Suprapubic skin (tissue), 4 donors: ENCODE results near the gene CHST14. TPM values are rescaled to one million over a fixed set of nuclear protein-coding genes. Genes with fewer than 3 reads are reported as not detected.

Experiments used
- DNase-seq, 2 donors: peaks; one replicate each; pipeline ENCODE4 v3.0.0-alpha.2; 2019; ENCODE audit warnings: low spot score in 2 of 2
- H3K27ac ChIP-seq: fragments of 200-600 bp; sonication (generic); one replicate; pipeline ENCODE4 v1.5.1; 2019
- H3K27me3 ChIP-seq: fragments of 200-600 bp; sonication (generic); one replicate; pipeline ENCODE4 v1.5.1; 2019
- H3K36me3 ChIP-seq: fragments of 200-600 bp; sonication (generic); one replicate; pipeline ENCODE4 v1.5.1; 2019
- H3K4me1 ChIP-seq: fragments of 200-600 bp; sonication (generic); one replicate; pipeline ENCODE4 v1.5.1; 2019
- H3K4me3 ChIP-seq: fragments of 200-600 bp; sonication (generic); one replicate; pipeline ENCODE4 v1.5.1; 2019; ENCODE audit warnings: mild to moderate bottlenecking
- H3K9me3 ChIP-seq: fragments of 200-600 bp; sonication (generic); one replicate; pipeline ENCODE4 v1.5.1; 2019
- CTCF ChIP-seq, 2 donors: fragments of 200-600 bp in 1 of 2; fragments of 450-650 bp in 1 of 2; sonication (generic) in 1 of 2; IDR thresholded peaks; one replicate each; pipeline ENCODE4 v1.5.1; 2016 to 2019; ENCODE audit warnings: antibody characterized with exemption in 2 of 2, mild to moderate bottlenecking in 1 of 2, moderate library complexity in 1 of 2
- EP300 ChIP-seq: sonication (generic); formaldehyde crosslinking; IDR thresholded peaks from one replicate; pipeline ENCODE4 v1.6.1; 2017; ENCODE audit warnings: antibody characterized with exemption
- POLR2A ChIP-seq, 2 donors: fragments of 450-650 bp; IDR thresholded peaks; one replicate each; pipeline ENCODE4 v1.6.1; 2017; ENCODE audit warnings: antibody characterized with exemption in 2 of 2, mild to moderate bottlenecking in 2 of 2, moderate library complexity in 2 of 2
- POLR2AphosphoS5 ChIP-seq, 3 donors: sonication (generic); formaldehyde crosslinking; IDR thresholded peaks; one replicate each; pipeline ENCODE4 v1.6.1; 2017; ENCODE audit warnings: antibody characterized with exemption in 3 of 3
- WGBS: methylation state at CpG from one replicate; pipeline ENCODE4 v1.1.5; 2018; 5-methylcytosine and 5-hydroxymethylcytosine counted together
- total RNA-seq, 4 donors: library from RNA; depleted of rRNA; stranded (reverse); fragments of >200 nt; gene quantifications; one replicate each; pipeline ENCODE4 v1.1.0, GENCODE V29; 2016

Gene CHST14
- total RNA-seq, 4 donors from 2014 or later, result 6.9 to 13.6 (median 8.3) TPM

GRCh38 chr15:40446144-40446543, 24.6 kb upstream of the CHST14 start:
- Histone ChIP-seq H3K9me3 (no peaks in the 10 kb centered on the region), H3K4me3 (no peak overlapping the region), H3K27me3 (no peaks in the 10 kb centered on the region), H3K27ac (no peak overlapping the region), H3K4me1 (peaks cover 30% of the 10 kb centered on the region), H3K36me3 (no peaks in the 10 kb centered on the region)
- 92% methylated on average over 3 of the region's 3 CpGs for WGBS
- no peak for DNase-seq
- TF ChIP-seq EP300 (no peak), CTCF (IDR thresholded peaks at IDR 0.05) (no peak), POLR2A (IDR thresholded peaks at IDR 0.05) (no peak), POLR2AphosphoS5 (IDR thresholded peaks at IDR 0.05) (no peak)

GRCh38 chr15:40448354-40448753, 22.4 kb upstream of the CHST14 start:
- Histone ChIP-seq H3K27ac (no peak overlapping the region), H3K27me3 (no peaks in the 10 kb centered on the region), H3K4me3 (no peak overlapping the region), H3K36me3 (no peaks in the 10 kb centered on the region), H3K4me1 (peaks cover 28% of the 10 kb centered on the region), H3K9me3 (no peaks in the 10 kb centered on the region)
- DNase-seq, result no peak
- TF ChIP-seq CTCF (IDR thresholded peaks at IDR 0.05), result no peak
- no peak for TF ChIP-seq POLR2AphosphoS5 (IDR thresholded peaks at IDR 0.05)
- TF ChIP-seq POLR2A (IDR thresholded peaks at IDR 0.05), result no peak
- no peak for TF ChIP-seq EP300
- 97% methylated on average over 4 of the region's 4 CpGs for WGBS

- TF ChIP-seq POLR2AphosphoS5 (IDR thresholded peaks at IDR 0.05) (no peak), CTCF (IDR thresholded peaks at IDR 0.05) (no peak), EP300 (no peak), POLR2A (IDR thresholded peaks at IDR 0.05) (no peak)
- Histone ChIP-seq H3K9me3 (no peaks in the 10 kb centered on the region), H3K4me3 (no peak overlapping the region), H3K4me1 (peaks cover 32% of the 10 kb centered on the region), H3K27ac (no peak overlapping the region), H3K36me3 (no peaks in the 10 kb centered on the region), H3K27me3 (no peaks in the 10 kb centered on the region)
- DNase-seq, result no peak
These were observed 21.5 kb upstream of the CHST14 start for GRCh38 chr15:40449275-40449674.

GRCh38 chr15:40450047-40450446, 20.7 kb upstream of the CHST14 start:
- Histone ChIP-seq H3K27ac (no peak overlapping the region), H3K4me3 (no peak overlapping the region), H3K36me3 (no peaks in the 10 kb centered on the region), H3K27me3 (no peaks in the 10 kb centered on the region), H3K9me3 (no peaks in the 10 kb centered on the region), H3K4me1 (peaks cover 40% of the 10 kb centered on the region)
- TF ChIP-seq CTCF (IDR thresholded peaks at IDR 0.05) (no peak), POLR2AphosphoS5 (IDR thresholded peaks at IDR 0.05) (no peak), EP300 (no peak), POLR2A (IDR thresholded peaks at IDR 0.05) (no peak)
- 60% methylated on average over 2 of the region's 2 CpGs for WGBS
- no peak for DNase-seq

GRCh38 chr15:40451527-40452158, 19.1 kb upstream of the CHST14 start:
- 84% methylated on average over 3 of the region's 3 CpGs for whole genome bisulfite sequencing
- Histone ChIP-seq H3K4me3 (no peak overlapping the region), H3K27ac (no peak overlapping the region), H3K9me3 (no peaks in the 10 kb centered on the region), H3K36me3 (no peaks in the 10 kb centered on the region), H3K4me1 (peaks cover 45% of the 10 kb centered on the region), H3K27me3 (no peaks in the 10 kb centered on the region)
- no peak for DNase-seq
- no peak for TF ChIP-seq POLR2A (IDR thresholded peaks at IDR 0.05)
- no peak for TF ChIP-seq POLR2AphosphoS5 (IDR thresholded peaks at IDR 0.05)
- TF ChIP-seq CTCF (IDR thresholded peaks at IDR 0.05), result no peak
- TF ChIP-seq EP300, result no peak
